NCI-H2107 (cell line): ENCODE data around the gene MS4A15.
"Not testable (repeated sequence)": the region's sequence is repeated elsewhere in the genome, so short reads cannot be mapped to it uniquely, and the experiment has no call there.

ENCODE experiments used
- DNase-seq: peaks from one replicate; lab custom pipeline; 2025; lab: John Stamatoyannopoulos, UW

Gene MS4A15

GRCh38 chr11:60756307-60757032 lies at the start of gene MS4A15:
TSS of gene MS4A15 (plus strand) at chr11:60756867. CDS start at chr11:60763734, 6,867 bp downstream.
- no peak for DNase-seq

- DNase-seq, result no peak
Measured at GRCh38 chr11:60706931-60707330, 49.7 kb upstream of the MS4A15 start.

GRCh38 chr11:60710482-60710881 lies 46.2 kb upstream of the MS4A15 start:
- DNase-seq, result no peak

- no peak for DNase-seq
Measured at GRCh38 chr11:60711276-60711675, 45.4 kb upstream of the MS4A15 start.

GRCh38 chr11:60713423-60713822 lies 43.2 kb upstream of the MS4A15 start:
- DNase-seq, result not testable (repeated sequence)

- no peak for DNase-seq
Measured at GRCh38 chr11:60717956-60718355, 38.7 kb upstream of the MS4A15 start.

- no peak for DNase-seq
Measured at GRCh38 chr11:60718524-60719316, 37.9 kb upstream of the MS4A15 start.

- DNase-seq, result no peak
Measured at GRCh38 chr11:60719391-60719790, 37.3 kb upstream of the MS4A15 start.

GRCh38 chr11:60720460-60720859 lies 36.2 kb upstream of the MS4A15 start:
- no peak for DNase-seq

GRCh38 chr11:60724420-60724819 lies 32.2 kb upstream of the MS4A15 start, which contains the start of gene MS4A18:
TSS of gene MS4A18 (plus strand) at chr11:60724720.
- no peak for DNase-seq

GRCh38 chr11:60725592-60725991 lies 31.1 kb upstream of the MS4A15 start:
- no peak for DNase-seq

GRCh38 chr11:60731586-60731985 lies 25.1 kb upstream of the MS4A15 start:
- DNase-seq, result no peak

- no peak for DNase-seq
Measured at GRCh38 chr11:60734279-60734678, 22.4 kb upstream of the MS4A15 start.

GRCh38 chr11:60739114-60739513 lies 17.6 kb upstream of the MS4A15 start:
- no peak for DNase-seq

GRCh38 chr11:60740573-60740972 lies 16.1 kb upstream of the MS4A15 start:
- no peak for DNase-seq

- DNase-seq, result no peak
Measured at GRCh38 chr11:60741421-60741820, 15.2 kb upstream of the MS4A15 start.

- DNase-seq, result no peak
Measured at GRCh38 chr11:60743058-60743457, 13.6 kb upstream of the MS4A15 start.

- no peak for DNase-seq
Measured at GRCh38 chr11:60744114-60744513, 12.6 kb upstream of the MS4A15 start.

- no peak for DNase-seq
Measured at GRCh38 chr11:60747359-60747873, 9.3 kb upstream of the MS4A15 start.

- DNase-seq, result no peak
Measured at GRCh38 chr11:60748225-60748624, 8.4 kb upstream of the MS4A15 start.

- no peak for DNase-seq
Measured at GRCh38 chr11:60748821-60749220, 7.8 kb upstream of the MS4A15 start.

GRCh38 chr11:60750911-60751310 lies 5.8 kb upstream of the MS4A15 start:
- no peak for DNase-seq

- DNase-seq, result no peak
Measured at GRCh38 chr11:60753309-60753708, 3.4 kb upstream of the MS4A15 start.
